Natural killer cell treated with Interleukin-12 subunit alpha and Interleukin-12 subunit beta and Interleukin-15 and Interleukin-18, amount 100 ng/mL, for 72 hours (primary cell): ENCODE data around the gene SIL1. TPM values are rescaled to one million over a fixed set of nuclear protein-coding genes. Genes with fewer than 3 reads are reported as not detected.

ENCODE experiments used
- ATAC-seq, 2 donors: fragments of 150-1000 bp; cut with Tn5 transposase in 1 of 2; sonication (Bioruptor Pico), chemical (Tn5 transposase) in 1 of 2; 2 replicates each; pipeline ENCODE4 v1.10.0; 2021
- DNase-seq: peaks from one replicate; pipeline ENCODE4 v3.0.0; 2022; ENCODE audit warnings: low spot score
- H3K27ac Mint-ChIP-seq, 2 donors: 1 replicate in 1 of 2; 2 replicates in 1 of 2; pipeline ENCODE4 v1.8.0; 2022; ENCODE audit warnings: mixed read lengths in 2 of 2, mild to moderate bottlenecking in 1 of 2, moderate library complexity in 1 of 2
- H3K27me3 Mint-ChIP-seq, 2 donors: 1 replicate in 1 of 2; 2 replicates in 1 of 2; pipeline ENCODE4 v1.8.0; 2022; ENCODE audit warnings: mixed read lengths in 2 of 2
- H3K36me3 Mint-ChIP-seq: one replicate; pipeline ENCODE4 v1.8.0; 2022; ENCODE audit warnings: mixed read lengths
- H3K4me1 Mint-ChIP-seq, 2 donors: 1 replicate in 1 of 2; 2 replicates in 1 of 2; pipeline ENCODE4 v1.8.0; 2022; ENCODE audit warnings: low read depth in 2 of 2, mixed read lengths in 2 of 2, mild to moderate bottlenecking in 1 of 2
- H3K4me3 Mint-ChIP-seq: one replicate; pipeline ENCODE4 v1.8.0; 2022; ENCODE audit warnings: mixed read lengths
- H3K9me3 Mint-ChIP-seq: 2 replicates; pipeline ENCODE4 v1.8.0; 2022; ENCODE audit warnings: mixed read lengths
- total RNA-seq, 2 donors: library from RNA; stranded (reverse); gene quantifications; one replicate each; pipeline ENCODE4 v1.2.3, GENCODE V29; 2022

SIL1 gene
- total RNA-seq, 2 donors from 2014 or later: 33.1 to 34.6 TPM

GRCh38 chr5:138979684-138980280, 218.4 kb downstream of the SIL1 start:
- Mint-ChIP-seq H3K4me3 (peak overlapping the region; percentile 71), H3K9me3 (no peaks in the 10 kb centered on the region), H3K27ac (peak overlapping the region; percentile 71 to 79), H3K4me1 (peaks cover 29 to 34% of the 10 kb centered on the region in 2 donors), H3K27me3 (no peaks in the 10 kb centered on the region), H3K36me3 (no peaks in the 10 kb centered on the region)
- DNase-seq: no peak
- peak; percentile 76 to 81 for ATAC-seq

GRCh38 chr5:138978581-138978980, 219.6 kb downstream of the SIL1 start:
- Mint-ChIP-seq H3K27ac (no peak overlapping the region), H3K36me3 (no peaks in the 10 kb centered on the region), H3K4me1 (peaks cover 26 to 34% of the 10 kb centered on the region in 2 donors), H3K4me3 (no peak overlapping the region), H3K27me3 (no peaks in the 10 kb centered on the region), H3K9me3 (no peaks in the 10 kb centered on the region)
- DNase-seq (no peak), ATAC-seq (no peak)

- Mint-ChIP-seq H3K27ac (no peak overlapping the region), H3K4me1 (peaks cover 26 to 34% of the 10 kb centered on the region in 2 donors), H3K9me3 (no peaks in the 10 kb centered on the region)
Measured at GRCh38 chr5:138978080-138978479, 220.1 kb downstream of the SIL1 start.

GRCh38 chr5:138975098-138975847, 222.9 kb downstream of the SIL1 start:
- Mint-ChIP-seq H3K9me3 (no peaks in the 10 kb centered on the region), H3K4me1 (peaks cover 13 to 17% of the 10 kb centered on the region in 2 donors), H3K36me3 (no peaks in the 10 kb centered on the region), H3K27ac (peak overlapping the region in 1 of 2 donors; percentile 28), H3K4me3 (no peak overlapping the region), H3K27me3 (no peaks in the 10 kb centered on the region)
- ATAC-seq: no peak
- no peak for DNase-seq

More at GRCh38 chr5:138978080-138978479, 220.1 kb downstream of the SIL1 start:
- Mint-ChIP-seq H3K36me3 (no peaks in the 10 kb centered on the region), H3K27me3 (no peaks in the 10 kb centered on the region), H3K4me3 (no peak overlapping the region)
- no peak for DNase-seq
- ATAC-seq: no peak

GRCh38 chr5:138974227-138975063, 223.7 kb downstream of the SIL1 start:
- Mint-ChIP-seq H3K36me3 (no peaks in the 10 kb centered on the region), H3K4me1 (peaks cover 5 to 8% of the 10 kb centered on the region in 2 donors), H3K4me3 (no peak overlapping the region), H3K27ac (peak overlapping the region in 1 of 2 donors; percentile 28), H3K27me3 (no peaks in the 10 kb centered on the region), H3K9me3 (no peaks in the 10 kb centered on the region)
- DNase-seq: no peak
- no peak for ATAC-seq

GRCh38 chr5:138972836-138973235, 225.3 kb downstream of the SIL1 start:
- no peaks in the 10 kb centered on the region for H3K4me1 Mint-ChIP-seq
- no peaks in the 10 kb centered on the region for H3K27me3 Mint-ChIP-seq
- H3K4me3 Mint-ChIP-seq: no peak overlapping the region
- DNase-seq: no peak
- H3K36me3 Mint-ChIP-seq: no peaks in the 10 kb centered on the region
- H3K27ac Mint-ChIP-seq: no peak overlapping the region
- H3K9me3 Mint-ChIP-seq: no peaks in the 10 kb centered on the region
- ATAC-seq: no peak

GRCh38 chr5:138972230-138972629, 225.9 kb downstream of the SIL1 start:
- H3K4me1 Mint-ChIP-seq: no peaks in the 10 kb centered on the region
- no peaks in the 10 kb centered on the region for H3K36me3 Mint-ChIP-seq
- H3K27ac Mint-ChIP-seq: no peak overlapping the region
- no peak overlapping the region for H3K4me3 Mint-ChIP-seq
- H3K27me3 Mint-ChIP-seq: no peaks in the 10 kb centered on the region
- no peaks in the 10 kb centered on the region for H3K9me3 Mint-ChIP-seq
- ATAC-seq (no peak), DNase-seq (no peak)

GRCh38 chr5:138969323-138970002, 228.7 kb downstream of the SIL1 start:
- Mint-ChIP-seq H3K27me3 (no peaks in the 10 kb centered on the region), H3K36me3 (no peaks in the 10 kb centered on the region), H3K4me3 (no peak overlapping the region), H3K27ac (no peak overlapping the region), H3K9me3 (no peaks in the 10 kb centered on the region), H3K4me1 (no peaks in the 10 kb centered on the region)
- ATAC-seq (no peak), DNase-seq (no peak)

- DNase-seq (no peak), ATAC-seq (no peak)
- H3K9me3 Mint-ChIP-seq: no peaks in the 10 kb centered on the region
- H3K4me3 Mint-ChIP-seq: no peak overlapping the region
- H3K27ac Mint-ChIP-seq: no peak overlapping the region
- no peaks in the 10 kb centered on the region for H3K36me3 Mint-ChIP-seq
- no peaks in the 10 kb centered on the region for H3K4me1 Mint-ChIP-seq
- H3K27me3 Mint-ChIP-seq: no peaks in the 10 kb centered on the region
Measured at GRCh38 chr5:138968601-138969000, 229.6 kb downstream of the SIL1 start.

GRCh38 chr5:138967791-138968448, 230.2 kb downstream of the SIL1 start:
- Mint-ChIP-seq H3K9me3 (no peaks in the 10 kb centered on the region), H3K36me3 (no peaks in the 10 kb centered on the region), H3K27ac (no peak overlapping the region), H3K4me3 (no peak overlapping the region), H3K4me1 (no peaks in the 10 kb centered on the region), H3K27me3 (no peaks in the 10 kb centered on the region)
- DNase-seq (no peak), ATAC-seq (no peak)

GRCh38 chr5:138966236-138966985, 231.8 kb downstream of the SIL1 start:
- Mint-ChIP-seq H3K36me3 (no peaks in the 10 kb centered on the region), H3K27me3 (no peaks in the 10 kb centered on the region), H3K27ac (no peak overlapping the region), H3K9me3 (no peaks in the 10 kb centered on the region), H3K4me1 (no peaks in the 10 kb centered on the region), H3K4me3 (no peak overlapping the region)
- no peak for DNase-seq
- ATAC-seq: no peak

- no peaks in the 10 kb centered on the region for H3K4me1 Mint-ChIP-seq
- no peak overlapping the region for H3K27ac Mint-ChIP-seq
- no peak for DNase-seq
- no peak overlapping the region for H3K4me3 Mint-ChIP-seq
- ATAC-seq: no peak
- no peaks in the 10 kb centered on the region for H3K36me3 Mint-ChIP-seq
- no peaks in the 10 kb centered on the region for H3K27me3 Mint-ChIP-seq
- no peaks in the 10 kb centered on the region for H3K9me3 Mint-ChIP-seq
Measured at GRCh38 chr5:138965626-138966025, 232.5 kb downstream of the SIL1 start.
